NCI-H146 (cell line): ENCODE data around the gene MCM10.

Experiments used
- DNase-seq: peaks from one replicate; lab custom pipeline; 2025; lab: John Stamatoyannopoulos, UW

MCM10 gene

GRCh38 chr10:13165177-13165576 lies 3.8 kb downstream of the MCM10 start:
- DNase-seq: no peak

GRCh38 chr10:13167568-13167967 lies 6.2 kb downstream of the MCM10 start:
- no peak for DNase-seq

- DNase-seq: peak; percentile 96
Observed at GRCh38 chr10:13168781-13169180, 7.4 kb downstream of the MCM10 start.

GRCh38 chr10:13173616-13174015 lies 12.3 kb downstream of the MCM10 start:
- DNase-seq: no peak

- DNase-seq: no peak
Observed at GRCh38 chr10:13180788-13181187, 19.4 kb downstream of the MCM10 start.

GRCh38 chr10:13182424-13182823 lies 21.1 kb downstream of the MCM10 start:
- no peak for DNase-seq

GRCh38 chr10:13183625-13184024 lies 22.3 kb downstream of the MCM10 start:
- no peak for DNase-seq

GRCh38 chr10:13184276-13184675 lies 22.9 kb downstream of the MCM10 start:
- no peak for DNase-seq

GRCh38 chr10:13184730-13185514 lies 23.6 kb downstream of the MCM10 start:
- DNase-seq: no peak

- no peak for DNase-seq
Observed at GRCh38 chr10:13187135-13187534, 25.8 kb downstream of the MCM10 start.

- DNase-seq: no peak
Observed at GRCh38 chr10:13188593-13188992, 27.2 kb downstream of the MCM10 start.

GRCh38 chr10:13189961-13190360 lies 28.6 kb downstream of the MCM10 start:
- DNase-seq: no peak

- DNase-seq: no peak
Observed at GRCh38 chr10:13190816-13191215, 29.5 kb downstream of the MCM10 start.

GRCh38 chr10:13191362-13191761 lies 30.0 kb downstream of the MCM10 start:
- no peak for DNase-seq

GRCh38 chr10:13193637-13194036 lies 32.3 kb downstream of the MCM10 start:
- no peak for DNase-seq

- no peak for DNase-seq
Observed at GRCh38 chr10:13195016-13195415, 33.7 kb downstream of the MCM10 start.

- no peak for DNase-seq
Observed at GRCh38 chr10:13201132-13201531, 39.8 kb downstream of the MCM10 start.

GRCh38 chr10:13206091-13206490 lies 44.7 kb downstream of the MCM10 start:
- DNase-seq: no peak

GRCh38 chr10:13206546-13207443 lies 45.4 kb downstream of the MCM10 start:
- peak; percentile 25 for DNase-seq

GRCh38 chr10:13213163-13213562 lies 51.8 kb downstream of the MCM10 start:
- no peak for DNase-seq

- no peak for DNase-seq
Observed at GRCh38 chr10:13218878-13219277, 57.5 kb downstream of the MCM10 start.

GRCh38 chr10:13219685-13220670 lies 58.6 kb downstream of the MCM10 start:
- peak; percentile 62 for DNase-seq
